ENCODE data around the gene PHAF1. TPM values are rescaled to one million over a fixed set of nuclear protein-coding genes. Genes with fewer than 3 reads are reported as not detected.

PHAF1 gene
- total and polyA plus RNA-seq, 2 donors (not counting 1 experiment from before 2014, with no cell fraction given): 18.8 to 20.7 TPM

GRCh38 chr16:67165121-67166078 is 55.7 kb downstream of the PHAF1 start:
- Histone ChIP-seq H3K9me3 (ENCODE audit: control extremely low read depth in 1 of 3, control insufficient read depth in 2 of 3, insufficient read depth in 1 of 3, low read length in 2 of 3) (peaks cover 0 to 50% (median 0%) of the 10 kb centered on the region in 3 donors), H3K9ac (ENCODE audit: low read length) (no peak overlapping the region), H3K36me3 (replicated peaks in 1 of 2; ENCODE audit: control extremely low read depth in 1 of 2, control insufficient read depth in 1 of 2, extremely low read depth in 1 of 2, insufficient read depth in 2 of 2, low read length in 1 of 2) (no peaks in the 10 kb centered on the region), H3K4me3 (ENCODE audit: control extremely low read depth in 1 of 5, extremely low read depth in 1 of 5, insufficient read depth in 1 of 5, low read depth in 2 of 5, low read length in 4 of 5) (peak overlapping the region in 1 of 5 experiments; percentile 3), H3K27ac (ENCODE audit: low read length in 2 of 2) (no peak overlapping the region), H3K4me2 (replicated peaks; ENCODE audit: low read depth, low read length, poor library complexity, severe bottlenecking) (peak overlapping the region; percentile 78), H2AFZ (ENCODE audit: insufficient read depth, low read depth, low read length, poor library complexity, severe bottlenecking) (no peak overlapping the region), H4K20me1 (ENCODE audit: control insufficient read depth, insufficient read depth, low read length, poor library complexity, severe bottlenecking) (peaks cover 20% of the 10 kb centered on the region), H3K27me3 (replicated peaks in 1 of 4; ENCODE audit: control extremely low read depth in 1 of 4, control insufficient read depth in 3 of 4, insufficient read depth in 4 of 4, low read length in 3 of 4) (peaks cover 0 to 95% (median 61%) of the 10 kb centered on the region in 4 experiments), H3K79me2 (ENCODE audit: control insufficient read depth, insufficient read depth, low read length) (no peaks in the 10 kb centered on the region), H3K4me1 (ENCODE audit: control insufficient read depth in 2 of 2, insufficient read depth in 2 of 2, low read length in 2 of 2) (peaks cover 57 to 65% of the 10 kb centered on the region in 2 donors)
- peaks cover 40% of the 10 kb centered on the region for H3K4me1 Mint-ChIP-seq
- intact Hi-C loops (cut with micrococcal nuclease): no loop called here
- DNase-seq (peak; percentile 53), ATAC-seq (ENCODE audit: low read depth) (no peak)
- ChIA-PET CTCF (interaction anchor here (0.6 to 0.8 kb wide), 2 partner anchors 10 to 565 kb away, joined by 3 read pairs; no protein-coding TSS in a partner anchor), POLR2A (interaction anchor here (0.6 kb wide), 2 partner anchors 27 to 130 kb away, joined by 3 to 4 read pairs; no protein-coding TSS in a partner anchor)
- H3K27me3 Mint-ChIP-seq: peaks cover 56% of the 10 kb centered on the region
- WGBS (ENCODE audit: insufficient coverage): 11% methylated on average over 81 of the region's 85 CpGs
- no peak overlapping the region for H3K27ac Mint-ChIP-seq
- peak overlapping the region; percentile 56 for H3K4me3 Mint-ChIP-seq
- TF ChIP-seq EZH2 (IDR thresholded peaks at IDR 0.05; ENCODE audit: borderline replicate concordance, insufficient read depth, low read depth, low read length, poor library complexity, severe bottlenecking) (peak; percentile 52), CTCF (IDR thresholded peaks at IDR 0.05) (no peak)
- H3K9me3 Mint-ChIP-seq (ENCODE audit: insufficient read depth): no peaks in the 10 kb centered on the region
